Measurements from ENCODE around the gene LCAT.

LCAT gene

DNA sequence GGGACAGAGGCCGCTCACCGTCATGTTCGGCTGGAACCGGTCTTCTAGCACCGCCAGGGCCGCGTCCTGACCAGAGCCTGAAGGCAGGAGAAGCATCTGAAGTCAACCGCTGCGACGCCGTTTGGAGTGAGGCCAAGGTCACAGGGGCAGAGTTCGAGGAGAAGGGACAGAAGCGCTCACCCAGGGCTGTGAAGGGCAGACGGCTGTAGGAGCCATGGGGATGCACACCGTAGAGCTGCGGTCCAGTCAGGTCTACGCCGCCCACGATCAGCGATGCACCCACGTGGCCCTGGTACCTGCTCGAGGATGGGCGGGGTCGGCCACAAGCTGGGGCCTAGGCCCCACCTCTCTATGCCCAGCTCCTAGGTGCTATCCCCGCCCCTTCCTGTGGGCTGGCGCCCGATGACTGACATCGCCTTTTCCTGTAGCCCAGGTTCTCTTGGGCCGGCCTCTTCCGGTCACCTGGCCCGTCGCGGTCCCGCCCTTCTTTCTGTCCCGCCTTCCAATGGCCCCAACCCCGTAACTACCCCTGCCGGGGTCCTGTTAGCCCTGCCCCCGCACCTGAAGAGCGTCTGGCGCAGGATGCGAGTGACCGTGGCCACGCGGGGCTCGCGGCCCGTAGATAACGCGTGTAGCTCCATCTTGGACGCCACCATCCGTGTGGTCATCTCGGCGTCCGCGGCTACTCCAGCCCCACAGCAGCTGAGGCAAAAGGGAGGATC lies 8.4 kb downstream of the LCAT start:
- DNase-seq (ENCODE audit: extremely low spot score, insufficient read length, low read depth): peak; percentile 98
- FAIRE-seq: peak; percentile 97

DNA sequence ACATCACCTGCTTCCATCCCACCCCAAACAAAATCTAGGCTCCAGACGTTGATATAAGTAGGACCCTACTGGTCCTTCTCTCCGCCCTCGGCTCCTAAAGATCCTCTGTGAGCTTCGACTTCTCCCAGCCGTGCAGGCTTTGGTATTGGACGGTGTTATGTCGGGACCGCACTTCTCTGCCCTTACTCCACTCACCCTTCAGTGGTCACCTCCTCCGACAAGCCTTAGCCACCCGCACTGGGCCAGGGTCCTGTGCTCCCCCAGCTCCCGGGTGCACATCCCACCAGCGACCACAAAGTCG lies 8.9 kb downstream of the LCAT start:
- DNase-seq (ENCODE audit: extremely low spot score, insufficient read length, low read depth) (no peak), FAIRE-seq (no peak)

GRCh38 chr16:67934306-67935100 lies 9.4 kb downstream of the LCAT start:
- FAIRE-seq (no peak), DNase-seq (ENCODE audit: extremely low spot score, insufficient read length, low read depth) (no peak)

- DNase-seq (ENCODE audit: extremely low spot score, insufficient read length, low read depth) (no peak), FAIRE-seq (no peak)
These were observed 10.1 kb downstream of the LCAT start for GRCh38 chr16:67933805-67934204.

GRCh38 chr16:67932462-67932840 lies 11.5 kb downstream of the LCAT start:
- no peak for FAIRE-seq
- no peak for DNase-seq (ENCODE audit: extremely low spot score, insufficient read length, low read depth)

GRCh38 chr16:67931712-67932461 lies 12.0 kb downstream of the LCAT start, which contains the start of gene CTRL:
Gene CTRL, minus strand, starts transcription at chr16:67931862. Its CDS starts 10 bp downstream, at chr16:67931852.
- no peak for FAIRE-seq
- no peak for DNase-seq (ENCODE audit: extremely low spot score, insufficient read length, low read depth)

DNA sequence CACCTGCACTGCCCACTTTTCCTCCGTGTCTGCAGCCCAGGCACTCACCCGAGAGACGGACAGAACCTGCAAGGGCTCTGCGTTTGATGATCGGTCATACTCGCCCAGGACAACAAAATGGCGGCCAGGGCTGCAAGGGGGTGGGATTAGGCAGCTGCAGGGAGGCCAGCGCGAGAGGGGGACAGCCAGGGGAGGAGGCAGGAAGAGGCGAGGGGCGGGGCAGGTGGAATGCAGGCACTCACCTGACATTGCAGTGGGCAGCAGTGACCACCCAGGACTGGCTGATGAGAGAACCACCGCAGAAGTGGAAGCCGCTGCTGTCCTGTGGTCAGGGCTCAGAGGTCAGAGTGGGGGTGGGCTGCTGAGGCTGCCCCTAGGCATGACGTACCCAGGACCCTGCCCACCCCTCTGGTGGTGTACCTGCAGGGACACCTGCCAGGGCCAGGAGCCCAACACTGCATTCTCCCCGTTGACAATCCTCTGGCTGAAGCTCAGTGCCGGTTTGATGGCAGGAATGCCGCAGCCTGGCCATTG lies 13.2 kb downstream of the LCAT start:
- FAIRE-seq (no peak), DNase-seq (ENCODE audit: extremely low spot score, insufficient read length, low read depth) (no peak)

DNA sequence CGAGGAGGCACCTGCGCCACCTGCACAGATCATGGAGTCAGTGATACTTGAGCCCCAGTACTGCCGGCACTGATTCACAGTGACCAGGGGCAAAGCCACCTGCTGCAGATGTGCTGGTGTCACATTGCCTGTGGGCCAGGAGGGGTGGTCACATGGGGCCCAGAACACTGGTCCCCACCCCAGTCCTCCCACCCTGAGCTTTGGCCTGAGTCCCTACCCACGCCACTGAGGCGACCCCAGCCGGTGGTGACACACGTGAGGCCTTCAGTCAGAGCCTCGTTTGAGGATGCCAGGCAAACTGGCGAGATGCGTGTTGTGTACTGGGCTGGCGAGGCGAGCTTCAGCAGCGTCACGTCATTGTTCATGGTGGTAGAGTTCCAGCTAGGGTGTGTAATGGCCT lies 13.7 kb downstream of the LCAT start:
- no peak for FAIRE-seq
- DNase-seq (ENCODE audit: extremely low spot score, insufficient read length, low read depth): no peak

DNA sequence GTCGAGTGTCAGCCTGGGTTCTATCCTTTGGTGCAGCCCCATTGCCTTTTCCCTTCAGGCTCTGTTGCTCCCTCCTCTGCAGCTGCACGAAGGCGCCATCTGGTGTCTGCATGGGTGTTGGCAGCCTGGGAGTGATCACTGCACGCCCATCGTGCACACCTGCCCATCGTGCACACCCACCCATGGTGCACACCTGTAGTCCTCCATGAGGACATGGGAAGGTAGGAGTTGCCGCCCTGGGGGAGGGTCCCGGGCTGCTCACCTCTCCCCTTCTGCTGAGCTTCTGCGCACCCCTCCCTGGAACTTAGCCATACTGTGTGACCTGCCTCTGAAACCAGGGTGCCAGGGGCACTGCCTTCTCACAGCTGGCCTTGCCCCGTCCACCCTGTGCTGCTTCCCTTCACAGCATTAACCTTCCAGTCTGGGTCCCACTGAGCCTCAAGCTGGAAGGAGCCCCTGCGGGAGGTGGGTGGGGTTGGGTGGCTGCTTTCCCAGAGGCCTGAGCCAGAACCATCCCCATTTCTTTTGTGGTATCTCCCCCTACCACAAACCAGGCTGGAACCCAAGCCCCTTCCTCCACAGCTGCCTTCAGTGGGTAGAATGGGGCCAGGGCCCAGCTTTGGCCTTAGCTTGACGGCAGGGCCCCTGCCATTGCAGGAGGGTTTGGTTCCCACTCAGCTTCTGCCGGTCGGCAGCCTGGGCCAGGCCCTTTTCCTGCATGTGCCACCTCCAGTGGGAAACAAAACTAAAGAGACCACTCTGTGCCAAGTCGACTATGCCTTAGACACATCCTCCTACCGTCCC lies 15.2 kb downstream of the LCAT start:
- FAIRE-seq: peak; percentile 86
- peak; percentile 75 for DNase-seq (ENCODE audit: extremely low spot score, insufficient read length, low read depth)

DNA sequence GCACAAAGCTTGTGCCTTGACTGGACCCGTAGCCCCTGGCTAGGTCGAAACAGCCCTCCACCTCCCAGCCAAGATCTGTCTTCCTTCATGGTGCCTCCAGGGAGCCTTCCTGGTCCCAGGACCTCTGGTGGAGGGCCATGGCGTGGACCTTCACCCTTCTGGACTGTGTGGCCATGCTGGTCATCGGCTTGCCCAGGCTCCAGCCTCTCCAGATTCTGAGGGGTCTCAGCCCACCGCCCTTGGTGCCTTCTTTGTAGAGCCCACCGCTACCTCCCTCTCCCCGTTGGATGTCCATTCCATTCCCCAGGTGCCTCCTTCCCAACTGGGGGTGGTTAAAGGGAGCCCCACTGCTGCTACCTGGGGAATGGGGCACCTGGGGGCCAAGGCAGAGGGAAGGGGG lies 15.8 kb downstream of the LCAT start:
- FAIRE-seq (no peak), DNase-seq (ENCODE audit: extremely low spot score, insufficient read length, low read depth) (no peak)

DNA sequence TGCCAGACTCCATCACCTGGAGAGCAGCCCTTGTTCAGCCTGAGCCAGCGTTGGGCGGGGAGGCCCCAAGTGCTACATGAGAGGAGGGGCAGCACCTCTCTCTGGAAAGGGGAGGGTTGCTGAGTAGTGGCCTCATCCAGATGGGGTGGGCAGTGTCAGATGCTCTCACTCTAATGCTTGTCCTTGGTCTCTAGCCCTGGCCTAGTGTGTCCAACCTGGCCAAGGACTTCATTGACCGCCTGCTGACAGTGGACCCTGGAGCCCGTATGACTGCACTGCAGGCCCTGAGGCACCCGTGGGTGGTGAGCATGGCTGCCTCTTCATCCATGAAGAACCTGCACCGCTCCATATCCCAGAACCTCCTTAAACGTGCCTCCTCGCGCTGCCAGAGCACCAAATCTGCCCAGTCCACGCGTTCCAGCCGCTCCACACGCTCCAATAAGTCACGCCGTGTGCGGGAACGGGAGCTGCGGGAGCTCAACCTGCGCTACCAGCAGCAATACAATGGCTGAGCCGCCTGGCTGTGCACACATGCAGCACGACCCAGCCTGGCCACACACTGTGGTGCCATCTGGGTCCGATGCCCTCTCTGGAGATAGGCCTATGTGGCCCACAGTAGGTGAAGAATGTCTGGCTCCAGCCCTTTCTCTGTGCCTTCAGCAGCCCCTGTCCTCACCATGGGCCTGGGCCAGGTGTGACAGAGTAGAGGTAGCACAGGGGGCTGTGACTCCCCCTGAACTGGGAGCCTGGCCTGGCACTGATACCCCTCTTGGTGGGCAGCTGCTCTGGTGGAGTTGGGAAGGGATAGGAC lies 16.6 kb downstream of the LCAT start:
- FAIRE-seq (no peak), DNase-seq (ENCODE audit: extremely low spot score, insufficient read length, low read depth) (no peak)

- DNase-seq (ENCODE audit: extremely low spot score, insufficient read length, low read depth) (no peak), FAIRE-seq (no peak)
These were observed 17.7 kb downstream of the LCAT start for GRCh38 chr16:67926181-67926750.

GRCh38 chr16:67924140-67924906 lies 19.6 kb downstream of the LCAT start:
- FAIRE-seq: no peak
- DNase-seq (ENCODE audit: extremely low spot score, insufficient read length, low read depth): no peak

- no peak for DNase-seq (ENCODE audit: extremely low spot score, insufficient read length, low read depth)
- no peak for FAIRE-seq
These were observed 20.4 kb downstream of the LCAT start for GRCh38 chr16:67923414-67924116.

DNA sequence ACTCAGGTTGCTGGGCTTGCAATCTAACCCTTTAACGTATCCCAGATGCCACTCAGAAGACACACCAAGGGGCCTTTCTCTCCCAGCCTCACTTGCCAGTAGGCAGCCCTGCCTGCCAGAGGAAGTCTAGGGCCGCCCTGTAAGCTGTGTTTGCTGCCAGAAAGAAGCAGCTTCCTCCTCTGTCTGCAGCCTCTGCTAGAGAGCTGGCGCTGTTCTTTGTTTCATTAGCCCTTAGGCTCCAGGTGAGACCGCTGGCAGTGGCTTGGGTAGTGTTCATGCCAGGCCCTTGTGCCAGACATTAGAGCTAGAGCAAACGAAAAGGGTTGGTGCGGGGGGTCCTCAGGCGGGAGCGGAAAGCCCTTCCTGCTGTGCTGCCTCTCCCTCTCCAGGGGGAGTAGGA lies 21.2 kb downstream of the LCAT start:
- FAIRE-seq (no peak), DNase-seq (ENCODE audit: extremely low spot score, insufficient read length, low read depth) (no peak)

DNA sequence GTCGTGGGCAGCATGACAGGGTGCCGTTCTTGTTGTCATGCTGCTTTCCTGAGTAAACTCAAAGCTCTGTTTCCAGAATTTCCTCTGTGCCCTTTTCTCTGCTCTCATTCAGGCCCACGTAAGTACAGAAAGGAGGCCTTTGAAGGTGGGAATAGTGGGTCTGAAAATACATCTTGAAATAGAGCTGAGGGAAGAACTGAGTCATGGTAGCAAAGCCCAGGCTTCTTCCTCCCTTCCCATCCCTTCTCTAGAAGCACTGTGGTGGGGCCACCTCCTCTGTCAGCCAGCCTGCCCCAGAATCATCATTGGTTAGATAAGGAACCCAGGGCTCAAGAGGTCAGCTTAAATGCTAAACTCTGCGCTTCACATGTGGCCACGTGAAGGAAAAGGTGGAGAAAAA lies 21.7 kb downstream of the LCAT start:
- no peak for FAIRE-seq
- DNase-seq (ENCODE audit: extremely low spot score, insufficient read length, low read depth): no peak

GRCh38 chr16:67919622-67920221 lies 24.2 kb downstream of the LCAT start:
- DNase-seq (ENCODE audit: extremely low spot score, insufficient read length, low read depth) (no peak), FAIRE-seq (no peak)
